Ascending aorta (tissue), 2 donors: ENCODE data around the gene HID1. TPM values are rescaled to one million over a fixed set of nuclear protein-coding genes. Genes with fewer than 3 reads are reported as not detected.

Source experiments
- DNase-seq, 2 donors: peaks; one replicate each; pipeline ENCODE4 v3.0.0-alpha.2; 2019; ENCODE audit warnings: low spot score in 2 of 2
- H3K27ac ChIP-seq, 2 donors: fragments of 200-600 bp; sonication (generic); one replicate each; pipeline ENCODE4 v1.5.1; 2016 to 2017; ENCODE audit warnings: mild to moderate bottlenecking in 1 of 2
- H3K27me3 ChIP-seq: fragments of 200-600 bp; sonication (generic); one replicate; pipeline ENCODE4 v1.5.1; 2017
- H3K36me3 ChIP-seq, 2 donors: fragments of 200-600 bp; sonication (generic); one replicate each; pipeline ENCODE4 v1.5.1; 2016
- H3K4me1 ChIP-seq, 2 donors: fragments of 200-600 bp; sonication (generic); one replicate each; pipeline ENCODE4 v1.5.1; 2016 to 2017; ENCODE audit warnings: mild to moderate bottlenecking in 1 of 2
- H3K4me3 ChIP-seq, 2 donors: fragments of 200-600 bp; sonication (generic); one replicate each; pipeline ENCODE4 v1.5.1; 2016 to 2017; ENCODE audit warnings: mild to moderate bottlenecking in 1 of 2
- H3K9me3 ChIP-seq, 2 donors: fragments of 200-600 bp; sonication (generic); one replicate each; pipeline ENCODE4 v1.5.1; 2016
- intact Hi-C: fragments of 100-400 bp; cut with DNase I; formaldehyde crosslinking; loops from one replicate; pipeline ENCODE4 v1.15.1; 2023
- total RNA-seq: library from RNA; depleted of rRNA; stranded (reverse); fragments of >200 nt; gene quantifications from one replicate; pipeline ENCODE4 v1.1.0, GENCODE V29; 2016
- TF ChIP-seq, protein P1 (sequence below), 3 experiments: fragments of 200-600 bp in 2 of 3; fragments of 450-650 bp in 1 of 3; sonication (generic) in 2 of 3; IDR thresholded peaks; one replicate each; pipeline ENCODE4 v1.5.1; 2016 to 2019; ENCODE audit warnings: antibody characterized with exemption in 3 of 3, mild to moderate bottlenecking in 1 of 3, moderate library complexity in 1 of 3

HID1 gene
- total RNA-seq, 1 donor from 2014 or later, result 103 TPM

GRCh38 chr17:74957935-74958740, 14.4 kb downstream of the HID1 start:
- TF ChIP-seq, protein P1, sequence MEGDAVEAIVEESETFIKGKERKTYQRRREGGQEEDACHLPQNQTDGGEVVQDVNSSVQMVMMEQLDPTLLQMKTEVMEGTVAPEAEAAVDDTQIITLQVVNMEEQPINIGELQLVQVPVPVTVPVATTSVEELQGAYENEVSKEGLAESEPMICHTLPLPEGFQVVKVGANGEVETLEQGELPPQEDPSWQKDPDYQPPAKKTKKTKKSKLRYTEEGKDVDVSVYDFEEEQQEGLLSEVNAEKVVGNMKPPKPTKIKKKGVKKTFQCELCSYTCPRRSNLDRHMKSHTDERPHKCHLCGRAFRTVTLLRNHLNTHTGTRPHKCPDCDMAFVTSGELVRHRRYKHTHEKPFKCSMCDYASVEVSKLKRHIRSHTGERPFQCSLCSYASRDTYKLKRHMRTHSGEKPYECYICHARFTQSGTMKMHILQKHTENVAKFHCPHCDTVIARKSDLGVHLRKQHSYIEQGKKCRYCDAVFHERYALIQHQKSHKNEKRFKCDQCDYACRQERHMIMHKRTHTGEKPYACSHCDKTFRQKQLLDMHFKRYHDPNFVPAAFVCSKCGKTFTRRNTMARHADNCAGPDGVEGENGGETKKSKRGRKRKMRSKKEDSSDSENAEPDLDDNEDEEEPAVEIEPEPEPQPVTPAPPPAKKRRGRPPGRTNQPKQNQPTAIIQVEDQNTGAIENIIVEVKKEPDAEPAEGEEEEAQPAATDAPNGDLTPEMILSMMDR (IDR thresholded peaks at IDR 0.05), result peak; percentile 83 to 92 (median 87)

DNA sequence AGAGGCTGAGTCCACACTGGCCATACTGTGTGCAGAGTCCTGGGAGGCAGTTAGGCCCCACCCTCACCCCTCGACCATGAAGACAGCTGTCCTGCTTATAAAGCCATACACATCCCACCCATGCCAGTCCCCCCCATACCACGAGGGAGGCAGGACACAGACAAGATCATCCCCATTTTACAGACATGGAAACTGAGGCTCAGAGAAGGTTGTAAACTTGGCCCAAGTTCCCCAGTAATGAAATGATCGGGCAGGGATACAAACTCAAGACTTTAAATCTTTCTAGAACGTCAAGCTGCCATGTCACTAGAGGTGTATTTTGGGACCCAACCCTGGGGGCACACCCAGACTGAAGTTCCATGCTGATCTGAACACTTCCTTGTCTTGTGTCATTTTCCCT, 16.5 kb downstream of the HID1 start:
- intact Hi-C loops, result no loop called here
- Histone ChIP-seq H3K27me3 (no peaks in the 10 kb centered on the region), H3K9me3 (no peaks in the 10 kb centered on the region), H3K4me3 (no peak overlapping the region), H3K27ac (no peak overlapping the region), H3K4me1 (no peaks in the 10 kb centered on the region), H3K36me3 (no peaks in the 10 kb centered on the region)
- DNase-seq, result no peak
- TF ChIP-seq, protein P1 (IDR thresholded peaks at IDR 0.05), result no peak

More at GRCh38 chr17:74957935-74958740, 14.4 kb downstream of the HID1 start:
- H3K4me3 ChIP-seq, result no peak overlapping the region
- no peaks in the 10 kb centered on the region for H3K27me3 ChIP-seq
- no peak overlapping the region for H3K27ac ChIP-seq
- DNase-seq, result peak in 1 of 2 donors; percentile 78
- no peaks in the 10 kb centered on the region for H3K36me3 ChIP-seq
- intact Hi-C loops, result loop anchor here (2.0 kb wide), 1 partner anchor 213 kb away; no protein-coding TSS in a partner anchor
- H3K4me1 ChIP-seq, result no peaks in the 10 kb centered on the region
- H3K9me3 ChIP-seq, result no peaks in the 10 kb centered on the region

GRCh38 chr17:74954665-74955421, 17.7 kb downstream of the HID1 start:
- intact Hi-C loops, result no loop called here

GRCh38 chr17:74954115-74954514, 18.4 kb downstream of the HID1 start:
- TF ChIP-seq, protein P1 (IDR thresholded peaks at IDR 0.05), result no peak
- no peak overlapping the region for H3K4me3 ChIP-seq
- H3K9me3 ChIP-seq, result no peaks in the 10 kb centered on the region
- no peak overlapping the region for H3K27ac ChIP-seq
- intact Hi-C loops, result no loop called here
- DNase-seq, result no peak
- H3K27me3 ChIP-seq, result no peaks in the 10 kb centered on the region
- H3K4me1 ChIP-seq, result no peaks in the 10 kb centered on the region
- no peaks in the 10 kb centered on the region for H3K36me3 ChIP-seq

More at GRCh38 chr17:74954665-74955421, 17.7 kb downstream of the HID1 start:
- no peaks in the 10 kb centered on the region for H3K9me3 ChIP-seq
- H3K27me3 ChIP-seq, result no peaks in the 10 kb centered on the region
- H3K36me3 ChIP-seq, result no peaks in the 10 kb centered on the region
- no peak for DNase-seq
- H3K27ac ChIP-seq, result no peak overlapping the region
- no peaks in the 10 kb centered on the region for H3K4me1 ChIP-seq
- TF ChIP-seq, protein P1 (IDR thresholded peaks at IDR 0.05), result no peak
- no peak overlapping the region for H3K4me3 ChIP-seq

GRCh38 chr17:74953134-74953687, 19.3 kb downstream of the HID1 start:
- no peak for DNase-seq
- H3K27me3 ChIP-seq, result no peaks in the 10 kb centered on the region
- no peaks in the 10 kb centered on the region for H3K9me3 ChIP-seq
- H3K27ac ChIP-seq, result no peak overlapping the region
- no peaks in the 10 kb centered on the region for H3K4me1 ChIP-seq
- H3K4me3 ChIP-seq, result no peak overlapping the region
- TF ChIP-seq, protein P1 (IDR thresholded peaks at IDR 0.05), result no peak
- no peaks in the 10 kb centered on the region for H3K36me3 ChIP-seq
- intact Hi-C loops, result no loop called here
